Measurements from ENCODE around the gene SLC29A4.
"Not testable (repeated sequence)": the region's sequence is repeated elsewhere in the genome, so short reads cannot be mapped to it uniquely, and the experiment has no call there.

The SLC29A4 gene

DNA sequence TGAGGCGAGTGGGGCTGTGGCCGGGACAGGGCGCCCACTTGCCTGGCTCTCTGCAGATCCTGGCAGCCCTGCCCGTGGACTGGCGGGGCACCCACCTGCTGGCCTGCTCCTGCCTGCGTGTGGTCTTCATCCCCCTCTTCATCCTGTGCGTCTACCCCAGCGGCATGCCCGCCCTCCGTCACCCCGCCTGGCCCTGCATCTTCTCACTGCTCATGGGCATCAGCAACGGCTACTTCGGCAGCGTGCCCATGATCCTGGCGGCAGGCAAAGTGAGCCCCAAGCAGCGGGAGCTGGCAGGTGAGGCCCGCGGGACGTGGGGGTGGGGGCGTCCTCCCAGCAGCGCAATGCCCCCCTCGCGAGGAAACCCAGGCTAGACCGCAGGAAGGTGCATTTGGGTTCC is 17.6 kb downstream of the SLC29A4 start:
- Histone ChIP-seq H3K4me3 (ENCODE audit: low read depth, low read length) (no peak overlapping the region), H3K4me1 (no peaks in the 10 kb centered on the region), H3K36me3 (ENCODE audit: control insufficient read depth, insufficient read depth, low read length) (no peaks in the 10 kb centered on the region), H3K4me2 (ENCODE audit: low read length) (no peak overlapping the region), H3K27me3 (ENCODE audit: control insufficient read depth, insufficient read depth, low read length) (no peaks in the 10 kb centered on the region), H3K9ac (no peak overlapping the region), H2AFZ (no peak overlapping the region), H3K27ac (no peak overlapping the region), H3K9me3 (ENCODE audit: control insufficient read depth, low read length) (no peaks in the 10 kb centered on the region), H3K79me2 (no peaks in the 10 kb centered on the region)
- TF ChIP-seq, protein P1, sequence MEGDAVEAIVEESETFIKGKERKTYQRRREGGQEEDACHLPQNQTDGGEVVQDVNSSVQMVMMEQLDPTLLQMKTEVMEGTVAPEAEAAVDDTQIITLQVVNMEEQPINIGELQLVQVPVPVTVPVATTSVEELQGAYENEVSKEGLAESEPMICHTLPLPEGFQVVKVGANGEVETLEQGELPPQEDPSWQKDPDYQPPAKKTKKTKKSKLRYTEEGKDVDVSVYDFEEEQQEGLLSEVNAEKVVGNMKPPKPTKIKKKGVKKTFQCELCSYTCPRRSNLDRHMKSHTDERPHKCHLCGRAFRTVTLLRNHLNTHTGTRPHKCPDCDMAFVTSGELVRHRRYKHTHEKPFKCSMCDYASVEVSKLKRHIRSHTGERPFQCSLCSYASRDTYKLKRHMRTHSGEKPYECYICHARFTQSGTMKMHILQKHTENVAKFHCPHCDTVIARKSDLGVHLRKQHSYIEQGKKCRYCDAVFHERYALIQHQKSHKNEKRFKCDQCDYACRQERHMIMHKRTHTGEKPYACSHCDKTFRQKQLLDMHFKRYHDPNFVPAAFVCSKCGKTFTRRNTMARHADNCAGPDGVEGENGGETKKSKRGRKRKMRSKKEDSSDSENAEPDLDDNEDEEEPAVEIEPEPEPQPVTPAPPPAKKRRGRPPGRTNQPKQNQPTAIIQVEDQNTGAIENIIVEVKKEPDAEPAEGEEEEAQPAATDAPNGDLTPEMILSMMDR (IDR thresholded peaks at IDR 0.05), result no peak

DNA sequence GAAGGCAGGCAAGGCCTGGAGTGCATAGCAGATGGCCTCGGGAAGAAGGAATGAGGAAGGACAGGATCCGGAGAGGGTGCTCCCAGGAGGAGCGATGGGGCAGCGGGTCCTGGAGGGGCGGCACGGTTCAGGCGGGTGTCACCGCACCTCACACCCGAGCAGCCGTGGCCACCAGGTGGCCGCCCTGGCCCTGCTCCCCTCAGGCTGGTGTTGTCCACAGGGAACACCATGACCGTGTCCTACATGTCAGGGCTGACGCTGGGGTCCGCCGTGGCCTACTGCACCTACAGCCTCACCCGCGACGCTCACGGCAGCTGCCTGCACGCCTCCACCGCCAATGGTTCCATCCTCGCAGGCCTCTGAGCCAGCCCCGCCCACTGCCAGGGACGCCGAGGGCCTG is 19.8 kb downstream of the SLC29A4 start:
- no peaks in the 10 kb centered on the region for H3K9me3 ChIP-seq (ENCODE audit: control insufficient read depth, low read length)
- no peak overlapping the region for H3K4me3 ChIP-seq (ENCODE audit: low read depth, low read length)
- H3K79me2 ChIP-seq, result no peaks in the 10 kb centered on the region
- H3K9ac ChIP-seq, result no peak overlapping the region
- H3K4me1 ChIP-seq, result no peaks in the 10 kb centered on the region
- no peaks in the 10 kb centered on the region for H3K36me3 ChIP-seq (ENCODE audit: control insufficient read depth, insufficient read depth, low read length)
- TF ChIP-seq, protein P1 (IDR thresholded peaks at IDR 0.05), result no peak
- H3K27ac ChIP-seq, result no peak overlapping the region
- no peaks in the 10 kb centered on the region for H3K27me3 ChIP-seq (ENCODE audit: control insufficient read depth, insufficient read depth, low read length)
- no peak overlapping the region for H2AFZ ChIP-seq
- no peak overlapping the region for H3K4me2 ChIP-seq (ENCODE audit: low read length)

DNA sequence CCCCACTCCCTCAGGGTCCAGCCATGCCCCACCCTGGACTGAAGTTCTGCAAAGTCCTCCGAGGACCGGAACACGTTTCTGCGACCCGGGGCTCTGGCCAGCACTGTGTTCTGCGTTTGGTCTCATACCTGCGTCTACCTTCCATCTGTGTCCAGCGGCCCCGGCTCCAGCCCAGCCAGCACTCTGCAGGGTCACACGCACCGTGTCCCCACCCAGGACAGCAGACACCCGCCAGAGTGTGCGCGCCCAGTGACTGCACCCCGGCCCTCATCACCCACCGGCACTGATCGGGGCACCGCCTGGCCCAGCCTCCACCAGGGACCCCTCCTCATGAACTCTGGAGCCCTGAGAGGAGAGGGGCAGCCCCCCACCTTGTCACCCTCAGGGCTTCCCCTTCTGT is 20.3 kb downstream of the SLC29A4 start:
- Histone ChIP-seq H3K36me3 (ENCODE audit: control insufficient read depth, insufficient read depth, low read length) (no peaks in the 10 kb centered on the region), H3K79me2 (no peaks in the 10 kb centered on the region)

DNA sequence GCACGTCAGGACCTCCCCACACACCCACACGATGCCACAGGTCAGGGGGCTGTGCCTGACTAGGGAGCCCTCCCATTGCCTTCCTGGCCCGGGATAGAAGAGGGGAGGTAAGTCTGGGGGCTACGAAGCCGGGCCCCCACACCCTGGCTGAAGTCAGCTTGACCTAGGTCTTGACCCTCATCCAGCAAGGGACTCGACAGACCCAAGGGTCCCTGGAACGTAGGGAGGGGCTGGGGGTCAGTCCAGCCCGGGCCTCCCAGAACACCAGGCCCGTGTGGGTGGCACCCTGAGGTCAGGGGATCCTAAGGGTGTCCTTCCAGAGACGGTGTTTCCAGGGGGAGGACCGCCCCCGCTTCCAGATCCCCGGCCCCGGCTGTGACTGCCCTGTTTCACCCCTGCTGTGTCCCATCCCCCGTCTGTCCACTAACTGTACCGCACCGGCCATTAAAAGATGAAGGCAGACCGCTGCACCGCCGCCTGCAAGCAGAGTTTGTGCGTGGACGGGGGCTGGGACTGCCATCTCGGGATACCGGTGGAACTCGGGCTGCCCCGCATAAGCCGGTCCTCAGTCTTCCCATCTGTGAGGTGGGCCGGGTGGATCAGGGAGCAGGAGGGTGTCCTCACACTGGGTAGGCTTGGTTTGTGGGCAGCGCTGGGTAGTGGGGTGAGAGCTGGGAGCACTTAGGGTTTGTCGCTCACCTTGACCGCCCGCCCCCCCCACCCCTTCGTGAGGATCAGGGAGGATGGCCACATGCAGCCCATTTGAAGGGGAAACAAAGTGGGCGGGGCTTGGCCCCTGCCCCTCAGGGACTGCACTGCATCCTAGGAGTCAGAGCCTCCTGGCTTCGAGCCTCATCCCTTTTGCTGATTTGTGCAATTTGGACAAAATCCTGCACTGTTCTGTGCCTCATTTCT is 21.1 kb downstream of the SLC29A4 start:
- H3K36me3 ChIP-seq (ENCODE audit: control insufficient read depth, insufficient read depth, low read length), result no peaks in the 10 kb centered on the region
- H3K9me3 ChIP-seq (ENCODE audit: control insufficient read depth, low read length), result no peaks in the 10 kb centered on the region
- H3K79me2 ChIP-seq, result no peaks in the 10 kb centered on the region
- TF ChIP-seq, protein P1 (IDR thresholded peaks at IDR 0.05), result no peak
- H3K4me2 ChIP-seq (ENCODE audit: low read length), result no peak overlapping the region
- no peak overlapping the region for H3K9ac ChIP-seq
- no peak overlapping the region for H3K27ac ChIP-seq
- no peak overlapping the region for H3K4me3 ChIP-seq (ENCODE audit: low read depth, low read length)
- no peaks in the 10 kb centered on the region for H3K27me3 ChIP-seq (ENCODE audit: control insufficient read depth, insufficient read depth, low read length)
- H2AFZ ChIP-seq, result no peak overlapping the region
- H3K4me1 ChIP-seq, result peaks cover 1% of the 10 kb centered on the region

More for the DNA sequence above, 20.3 kb downstream of the SLC29A4 start:
- Histone ChIP-seq H3K4me3 (ENCODE audit: low read depth, low read length) (no peak overlapping the region), H2AFZ (no peak overlapping the region), H3K27ac (no peak overlapping the region), H3K9me3 (ENCODE audit: control insufficient read depth, low read length) (no peaks in the 10 kb centered on the region), H3K4me2 (ENCODE audit: low read length) (no peak overlapping the region), H3K4me1 (no peaks in the 10 kb centered on the region), H3K27me3 (ENCODE audit: control insufficient read depth, insufficient read depth, low read length) (no peaks in the 10 kb centered on the region), H3K9ac (no peak overlapping the region)
- TF ChIP-seq, protein P1 (IDR thresholded peaks at IDR 0.05), result no peak

DNA sequence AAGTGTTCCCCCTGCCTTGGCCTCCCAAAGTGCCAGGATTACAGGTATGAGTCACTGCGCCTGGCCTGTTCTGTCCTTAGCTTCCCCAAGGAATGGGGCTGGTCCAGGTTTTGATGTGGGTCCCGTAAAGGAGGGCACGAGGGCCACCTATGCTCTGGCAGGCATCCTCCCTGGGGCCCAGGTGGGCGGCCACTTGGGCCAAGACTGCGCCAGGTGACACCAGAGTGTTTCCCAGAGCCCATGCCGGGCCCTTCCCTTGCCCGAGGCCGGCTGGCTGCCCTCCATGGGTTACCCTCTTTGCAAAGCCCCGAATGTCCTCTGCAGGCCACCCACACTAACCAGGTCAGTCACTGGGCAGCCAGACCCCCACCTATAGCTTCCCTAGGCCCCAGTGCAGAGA is 22.3 kb downstream of the SLC29A4 start:
- H3K9me3 ChIP-seq (ENCODE audit: control insufficient read depth, low read length); H3K36me3 ChIP-seq (ENCODE audit: control insufficient read depth, insufficient read depth, low read length); H2AFZ ChIP-seq; H3K27me3 ChIP-seq (ENCODE audit: control insufficient read depth, insufficient read depth, low read length); H3K4me2 ChIP-seq (ENCODE audit: low read length); H3K79me2 ChIP-seq; H3K27ac ChIP-seq; H3K9ac ChIP-seq; H3K4me3 ChIP-seq (ENCODE audit: low read depth, low read length); H3K4me1 ChIP-seq: not testable (repeated sequence)

DNA sequence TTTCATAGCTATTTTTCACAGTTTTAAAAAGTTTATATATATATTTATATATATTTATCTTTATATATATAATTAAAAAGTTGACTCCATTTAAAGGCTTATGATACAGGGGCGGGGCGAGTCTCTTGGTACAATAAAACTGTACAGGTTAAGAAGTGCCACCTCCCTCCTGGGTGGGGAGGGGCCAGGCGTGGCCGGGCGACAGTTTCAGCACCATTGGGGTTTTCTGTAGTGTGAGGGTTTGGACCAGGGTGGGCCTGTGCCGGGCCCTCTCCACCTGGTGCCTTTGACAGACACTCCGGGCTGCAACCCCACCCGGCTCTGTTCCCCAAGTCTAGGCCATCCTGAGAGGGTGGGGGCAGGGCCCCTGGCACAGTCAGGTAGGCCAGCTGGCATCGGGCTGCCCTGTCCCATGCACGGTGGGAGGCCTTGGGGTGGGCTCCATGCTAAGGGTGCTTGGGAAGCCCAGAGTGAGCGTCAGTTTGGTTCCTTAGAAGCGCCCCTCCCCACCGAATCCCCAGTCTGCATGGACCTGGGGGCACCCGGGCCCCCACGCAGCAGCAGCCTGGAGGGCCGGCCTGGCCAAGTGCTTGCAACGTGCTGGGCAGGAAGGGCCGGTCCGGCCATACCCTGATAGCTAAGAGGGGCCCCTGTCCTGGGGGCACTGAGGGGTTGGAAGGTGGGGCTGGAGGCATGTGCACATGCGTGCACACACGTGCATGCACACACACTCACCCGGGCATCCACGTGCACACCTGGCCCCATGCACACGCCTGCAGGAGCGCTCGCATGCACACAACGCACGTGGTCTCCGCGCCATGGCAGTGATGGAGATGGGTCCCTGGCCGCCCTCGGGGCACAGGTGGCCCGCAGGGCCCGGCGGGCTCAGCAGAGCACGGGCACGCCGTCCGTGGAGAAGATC is 24.7 kb downstream of the SLC29A4 start:
- not testable (repeated sequence) for H3K9ac ChIP-seq; H3K27ac ChIP-seq; H3K9me3 ChIP-seq (ENCODE audit: control insufficient read depth, low read length); H3K4me1 ChIP-seq; H3K4me3 ChIP-seq (ENCODE audit: low read depth, low read length); H3K36me3 ChIP-seq (ENCODE audit: control insufficient read depth, insufficient read depth, low read length); H3K79me2 ChIP-seq; H3K27me3 ChIP-seq (ENCODE audit: control insufficient read depth, insufficient read depth, low read length); H3K4me2 ChIP-seq (ENCODE audit: low read length); H2AFZ ChIP-seq
